Adrenal gland (tissue), 12 donors: ENCODE data around the gene BPNT1. TPM values are rescaled to one million over a fixed set of nuclear protein-coding genes. Genes with fewer than 3 reads are reported as not detected.

Experiments
- DNase-seq, 7 donors: peaks; one replicate each; pipeline ENCODE4 v3.0.0-alpha.2; 2019 to 2020
- H3K27ac ChIP-seq, 5 donors: fragments of 200-600 bp; sonication (generic) in 4 of 5; 1 replicate in 3 of 5; 2 replicates in 2 of 5; pipeline versions ENCODE4 v1.5.1 to v1.8.0; 2016 to 2020; ENCODE audit warnings: mild to moderate bottlenecking in 1 of 5
- H3K27me3 ChIP-seq: fragments of 200-600 bp; 2 replicates; pipeline ENCODE4 v1.8.0; 2021
- H3K36me3 ChIP-seq, 2 donors: fragments of 200-600 bp; replicated peaks in 1 of 2; 1 replicate in 1 of 2; 2 replicates in 1 of 2; pipeline versions ENCODE4 v1.5.1 to v1.8.0; 2018 to 2022
- H3K4me1 ChIP-seq, 2 donors: fragments of 200-600 bp; replicated peaks in 1 of 2; 1 replicate in 1 of 2; 2 replicates in 1 of 2; pipeline versions ENCODE4 v1.5.1 to v1.8.0; 2018 to 2021
- H3K4me3 ChIP-seq, 4 donors: fragments of 200-600 bp; sonication (generic) in 3 of 4; one replicate each; pipeline ENCODE4 v1.5.1; 2016 to 2018
- H3K9me3 ChIP-seq, 3 donors: fragments of 200-600 bp; sonication (generic) in 1 of 3; replicated peaks in 1 of 3; 1 replicate in 2 of 3; 2 replicates in 1 of 3; pipeline versions ENCODE4 v1.5.1 to v1.8.0; 2016 to 2021
- POLR2A ChIP-seq, 2 donors: fragments of 450-650 bp; IDR thresholded peaks; one replicate each; pipeline ENCODE4 v1.6.1; 2017; ENCODE audit warnings: antibody characterized with exemption in 2 of 2, mild to moderate bottlenecking in 2 of 2, moderate library complexity in 1 of 2
- WGBS, 4 donors: extraction: QIAGEN DNeasy Blood & Tissue Kit in 2 of 4; methylation state at CpG; one replicate each; pipeline versions ENCODE4 v1.1.5 to v1.1.7; 2013 to 2017; 5-methylcytosine and 5-hydroxymethylcytosine counted together
- intact Hi-C, 2 donors: fragments of 100-400 bp; cut with DNase I; formaldehyde crosslinking; loops; one replicate each; pipeline versions ENCODE4 v1.14.1 to v1.15.0; 2022 to 2023
- polyA plus RNA-seq, 3 donors: library from polyadenylated mRNA; stranded (reverse); fragments of 200-250 nt in 2 of 3; fragments of 350-450 nt in 1 of 3; fragmentation: Illumina TruSeq in 1 of 3; extraction: RNeasy Lipid Tissue Mini Kit (QIAGEN cat#74804) in 1 of 3; gene quantifications; one replicate each; pipeline ENCODE4 v1.2.3, GENCODE V29; 2013 to 2014
- total RNA-seq, 9 donors: library from RNA; depleted of rRNA in 4 of 9; stranded (reverse); fragments of >200 nt in 4 of 9; fragments of 120-200 nt in 1 of 9; fragmentation: NEBNext Ultra II Directional in 1 of 9; extraction: Animal tissue kit (Norgen Biotek cat#: 25700) in 1 of 9; gene quantifications; one replicate each; pipeline versions ENCODE4 v1.1.0 to v1.2.4, GENCODE V29; 2013 to 2023
- TF ChIP-seq, protein P1 (sequence below), 6 experiments: fragments of 450-650 bp in 4 of 6; fragments of 200-600 bp in 2 of 6; sonication (generic) in 1 of 6; IDR thresholded peaks; 1 replicate in 5 of 6; 2 replicates in 1 of 6; pipeline versions ENCODE4 v1.5.1 to v1.8.0; 2016 to 2021; ENCODE audit warnings: antibody characterized with exemption in 6 of 6, mild to moderate bottlenecking in 2 of 6, moderate library complexity in 1 of 6
- donor health status: healthy with polysubstance abuse.
- donor health status: Bipolar disorder and iron deficiency.
- donor health status: DM: yes; HTN: yes; CAD: no.
- donor health status: DM: no; HTN: no; CAD: no.
- donor health status: DM: no; HTN: no; CAD: no.
- donor health status: DM: yes; HTN: yes; CAD: no.

Gene BPNT1
- total and polyA plus RNA-seq, 12 donors: 9.0 to 40.7 (median 28.8) TPM

DNA sequence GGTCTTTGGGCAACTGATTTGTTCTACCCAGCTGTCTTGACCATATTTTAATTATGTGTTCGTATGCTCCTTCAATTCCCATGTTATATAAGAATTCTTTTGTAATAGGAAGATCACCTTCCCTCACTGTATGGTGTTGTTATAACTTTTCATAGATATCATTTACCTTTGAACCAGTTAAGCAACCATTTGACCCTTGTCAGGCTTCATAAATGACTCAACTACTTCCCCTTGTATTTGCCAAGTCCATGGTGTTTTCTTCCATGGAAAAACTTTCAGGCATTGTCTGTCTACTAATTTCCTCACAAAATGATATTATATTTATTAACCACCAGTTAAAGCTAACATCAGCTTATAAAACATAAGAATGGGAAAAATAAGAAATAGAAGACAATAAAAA, 5.1 kb downstream of the BPNT1 start:
- intact Hi-C loops: no loop called here

DNA sequence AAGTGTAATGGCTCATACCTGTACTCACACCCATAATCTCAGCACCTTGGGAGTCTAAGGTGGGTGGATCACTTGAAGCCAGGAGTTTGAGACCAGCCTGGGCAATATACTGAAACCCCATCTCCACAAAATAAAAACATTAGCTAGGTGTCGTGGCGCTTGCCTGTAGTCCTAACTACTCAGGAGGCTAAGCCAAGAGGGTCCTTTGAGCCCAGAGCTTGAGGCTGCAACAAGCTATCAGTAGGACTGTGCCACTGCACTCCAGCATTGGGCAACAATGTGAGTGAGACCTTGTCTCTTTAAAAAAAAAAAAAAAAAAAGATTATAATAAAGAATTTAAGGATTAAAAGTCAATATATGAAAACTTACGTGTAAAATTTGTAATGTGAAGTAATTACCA, 11.7 kb downstream of the BPNT1 start:
- Histone ChIP-seq H3K9me3 (no peaks in the 10 kb centered on the region), H3K4me3 (no peak overlapping the region), H3K27ac (no peak overlapping the region), H3K27me3 (no peaks in the 10 kb centered on the region), H3K36me3 (peaks cover 0 to 7% of the 10 kb centered on the region in 2 donors), H3K4me1 (no peaks in the 10 kb centered on the region)
- no peak for TF ChIP-seq POLR2A (IDR thresholded peaks at IDR 0.05)
- TF ChIP-seq, protein P1, sequence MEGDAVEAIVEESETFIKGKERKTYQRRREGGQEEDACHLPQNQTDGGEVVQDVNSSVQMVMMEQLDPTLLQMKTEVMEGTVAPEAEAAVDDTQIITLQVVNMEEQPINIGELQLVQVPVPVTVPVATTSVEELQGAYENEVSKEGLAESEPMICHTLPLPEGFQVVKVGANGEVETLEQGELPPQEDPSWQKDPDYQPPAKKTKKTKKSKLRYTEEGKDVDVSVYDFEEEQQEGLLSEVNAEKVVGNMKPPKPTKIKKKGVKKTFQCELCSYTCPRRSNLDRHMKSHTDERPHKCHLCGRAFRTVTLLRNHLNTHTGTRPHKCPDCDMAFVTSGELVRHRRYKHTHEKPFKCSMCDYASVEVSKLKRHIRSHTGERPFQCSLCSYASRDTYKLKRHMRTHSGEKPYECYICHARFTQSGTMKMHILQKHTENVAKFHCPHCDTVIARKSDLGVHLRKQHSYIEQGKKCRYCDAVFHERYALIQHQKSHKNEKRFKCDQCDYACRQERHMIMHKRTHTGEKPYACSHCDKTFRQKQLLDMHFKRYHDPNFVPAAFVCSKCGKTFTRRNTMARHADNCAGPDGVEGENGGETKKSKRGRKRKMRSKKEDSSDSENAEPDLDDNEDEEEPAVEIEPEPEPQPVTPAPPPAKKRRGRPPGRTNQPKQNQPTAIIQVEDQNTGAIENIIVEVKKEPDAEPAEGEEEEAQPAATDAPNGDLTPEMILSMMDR (IDR thresholded peaks at IDR 0.05): no peak
- intact Hi-C loops: no loop called here
- 89 to 100% (median 96%) methylated on average over 3 of the region's 3 CpGs for WGBS, 4 donors
- DNase-seq: no peak

More for the DNA sequence above, 5.1 kb downstream of the BPNT1 start:
- Histone ChIP-seq H3K27me3 (no peaks in the 10 kb centered on the region), H3K4me3 (no peak overlapping the region), H3K9me3 (no peaks in the 10 kb centered on the region), H3K36me3 (no peaks in the 10 kb centered on the region), H3K4me1 (peaks cover 9 to 14% of the 10 kb centered on the region in 2 donors), H3K27ac (no peak overlapping the region)
- no peak for DNase-seq
- WGBS, 4 donors: 94 to 96% (median 95%) methylated on average over 1 of the region's 1 CpG
- TF ChIP-seq, protein P1 (IDR thresholded peaks at IDR 0.05): no peak
- TF ChIP-seq POLR2A (IDR thresholded peaks at IDR 0.05): no peak

DNA sequence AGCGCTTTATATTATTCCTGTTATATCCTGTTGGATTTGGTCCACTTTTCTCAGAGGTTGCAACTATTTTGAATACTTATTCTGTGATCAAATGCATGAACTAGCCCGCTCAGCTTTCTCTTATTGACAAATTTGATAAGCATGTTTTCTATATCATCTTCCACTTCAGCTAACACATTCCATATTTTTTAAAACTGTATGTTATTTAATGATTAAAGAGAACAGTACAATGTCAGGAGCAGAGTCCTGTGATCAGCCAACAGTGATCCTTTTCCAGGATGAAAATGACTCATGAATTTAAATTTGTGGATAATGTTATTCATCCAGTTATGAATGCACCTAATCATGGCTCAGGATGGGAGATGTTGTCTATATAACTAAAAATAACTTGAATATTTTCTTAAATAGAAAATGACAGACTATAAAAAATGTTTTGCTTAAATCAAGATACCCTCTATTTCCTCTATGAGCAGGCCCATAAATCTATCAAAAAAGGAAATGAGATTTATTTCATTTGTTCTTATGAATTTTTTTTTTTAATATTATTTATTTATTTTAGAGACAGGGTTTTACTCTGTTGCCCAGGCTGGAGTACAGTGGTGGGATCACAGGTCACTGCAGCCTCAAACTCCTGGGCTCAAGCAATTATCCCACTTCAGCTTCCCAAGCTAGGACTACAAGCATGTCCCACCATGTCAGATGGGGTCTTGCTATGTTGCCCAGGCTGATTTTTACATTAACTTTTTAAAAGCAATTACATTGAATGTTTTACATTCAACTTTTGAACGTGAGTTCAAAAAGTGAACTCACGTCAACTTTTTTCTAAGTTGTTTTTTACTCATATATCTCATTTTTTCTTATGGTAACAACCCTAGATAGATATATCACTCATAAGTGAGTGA, 12.5 kb downstream of the BPNT1 start:
- Histone ChIP-seq H3K4me1 (no peaks in the 10 kb centered on the region), H3K27me3 (no peaks in the 10 kb centered on the region), H3K9me3 (no peaks in the 10 kb centered on the region), H3K36me3 (peaks cover 0 to 15% of the 10 kb centered on the region in 2 donors), H3K4me3 (no peak overlapping the region), H3K27ac (no peak overlapping the region)
- 94 to 98% (median 97%) methylated on average over 4 of the region's 4 CpGs for WGBS, 4 donors
- no peak for DNase-seq
- intact Hi-C loops: no loop called here
- TF ChIP-seq, protein P1 (IDR thresholded peaks at IDR 0.05): no peak
- no peak for TF ChIP-seq POLR2A (IDR thresholded peaks at IDR 0.05)

DNA sequence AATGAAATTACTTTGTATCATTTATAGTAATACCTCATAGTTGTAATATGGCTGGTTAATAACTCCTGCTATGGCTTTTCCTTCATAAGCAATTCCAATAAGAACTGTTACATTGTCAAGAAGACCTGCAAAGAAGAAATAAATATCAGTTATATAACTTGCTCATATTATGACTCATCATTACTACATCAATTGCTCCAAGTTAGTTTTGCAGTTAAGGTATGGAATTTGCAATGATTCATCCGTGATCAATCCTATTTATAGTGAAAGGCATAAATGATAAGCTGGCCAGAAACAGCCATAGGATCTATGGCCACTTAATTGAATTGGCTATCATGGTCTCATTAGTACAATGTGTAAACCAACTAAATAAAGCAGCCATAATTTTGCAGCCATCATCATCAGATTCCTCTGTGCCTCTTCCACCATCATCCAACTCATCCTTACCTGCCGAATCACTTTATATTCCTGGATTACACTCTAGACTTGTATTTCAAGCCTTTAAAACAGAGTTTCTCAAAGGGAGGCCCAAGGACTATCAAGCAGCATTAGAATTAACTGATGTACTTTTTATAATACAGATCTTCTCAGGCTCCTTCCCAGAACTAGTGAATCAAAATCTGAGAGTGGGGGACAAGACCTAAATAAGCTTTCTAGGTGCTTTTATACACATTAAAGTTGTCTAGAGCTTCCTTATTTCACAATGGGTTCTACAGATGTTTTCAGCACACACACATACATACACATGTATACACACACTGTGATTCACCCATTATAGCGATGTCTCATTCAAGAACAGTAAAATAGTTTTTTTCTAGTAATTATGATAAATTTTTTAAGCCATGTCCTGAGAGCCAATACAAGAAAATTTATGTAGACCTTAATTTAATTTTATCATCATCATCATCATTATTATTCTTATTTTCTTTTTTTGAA, 22.1 kb downstream of the BPNT1 start:
- DNase-seq: no peak
- H3K27ac ChIP-seq: no peak overlapping the region
- no peaks in the 10 kb centered on the region for H3K9me3 ChIP-seq
- no peak overlapping the region for H3K4me3 ChIP-seq
- no peaks in the 10 kb centered on the region for H3K27me3 ChIP-seq
- H3K36me3 ChIP-seq: peaks cover 0 to 40% of the 10 kb centered on the region in 2 donors
- 94 to 99% (median 96%) methylated on average over 3 of the region's 3 CpGs for WGBS, 4 donors
- TF ChIP-seq, protein P1 (IDR thresholded peaks at IDR 0.05): no peak
- intact Hi-C loops: no loop called here
- no peaks in the 10 kb centered on the region for H3K4me1 ChIP-seq
